Esophagus muscularis mucosa (tissue), 4 donors: ENCODE measurements around the gene WAC. TPM values are rescaled to one million over a fixed set of nuclear protein-coding genes. Genes with fewer than 3 reads are reported as not detected.
A peak's percentile ranks its signal among the peaks of the same experiment; 100 is the strongest.
"Not testable (repeated sequence)": the region's sequence is repeated elsewhere in the genome, so short reads cannot be mapped to it uniquely, and the experiment has no call there.

ENCODE experiments used
- DNase-seq: peaks from one replicate; pipeline ENCODE4 v3.0.0-alpha.2; 2017; ENCODE audit errors: extremely low spot score
- H3K27ac ChIP-seq, 4 donors: fragments of 200-600 bp; sonication (generic); replicated peaks in 1 of 4; 1 replicate in 3 of 4; 2 replicates in 1 of 4; pipeline ENCODE4 v1.5.1; 2016 to 2019; ENCODE audit warnings: mild to moderate bottlenecking in 1 of 4
- H3K27me3 ChIP-seq, 4 donors: fragments of 200-600 bp; sonication (generic); one replicate each; pipeline versions ENCODE4 v1.5.1 to v1.6.0; 2016 to 2019
- H3K36me3 ChIP-seq, 4 donors: fragments of 200-600 bp; sonication (generic); one replicate each; pipeline ENCODE4 v1.5.1; 2016 to 2019
- H3K4me1 ChIP-seq, 4 donors: fragments of 200-600 bp; sonication (generic); one replicate each; pipeline ENCODE4 v1.5.1; 2016 to 2019
- H3K4me3 ChIP-seq, 4 donors: fragments of 200-600 bp; sonication (generic); 1 replicate in 2 of 4; 2 replicates in 2 of 4; pipeline ENCODE4 v1.5.1; 2016 to 2019; ENCODE audit warnings: mild to moderate bottlenecking in 4 of 4, moderate library complexity in 1 of 4
- H3K9me3 ChIP-seq, 4 donors: fragments of 200-600 bp; sonication (generic); 1 replicate in 3 of 4; 2 replicates in 1 of 4; pipeline ENCODE4 v1.5.1; 2016 to 2019
- EP300 ChIP-seq: sonication (generic); formaldehyde crosslinking; IDR thresholded peaks from one replicate; pipeline ENCODE4 v1.6.1; 2017; ENCODE audit warnings: antibody characterized with exemption
- POLR2A ChIP-seq: fragments of 450-650 bp; IDR thresholded peaks from one replicate; pipeline ENCODE4 v1.6.1; 2017; ENCODE audit warnings: antibody characterized with exemption, moderate library complexity, mild to moderate bottlenecking, low read depth
- POLR2AphosphoS5 ChIP-seq, 2 donors: sonication (generic); formaldehyde crosslinking; IDR thresholded peaks; one replicate each; pipeline ENCODE4 v1.6.1; 2017; ENCODE audit warnings: antibody characterized with exemption in 2 of 2
- WGBS: methylation state at CpG from one replicate; pipeline ENCODE4 v1.1.5; 2018; 5-methylcytosine and 5-hydroxymethylcytosine counted together
- intact Hi-C: fragments of 100-400 bp; cut with DNase I; formaldehyde crosslinking; loops from one replicate; pipeline ENCODE4 v1.15.1; 2023
- total RNA-seq, 4 donors: library from RNA; depleted of rRNA; stranded (reverse); fragments of >200 nt; gene quantifications; one replicate each; pipeline versions ENCODE4 v1.1.0 to v1.2.1, GENCODE V29; 2016
- TF ChIP-seq, protein P1 (sequence below), 3 experiments: fragments of 200-600 bp in 2 of 3; fragments of 450-650 bp in 1 of 3; sonication (generic) in 2 of 3; IDR thresholded peaks; one replicate each; pipeline ENCODE4 v1.5.1; 2017 to 2019; ENCODE audit warnings: antibody characterized with exemption in 3 of 3, mild to moderate bottlenecking in 2 of 3, moderate library complexity in 1 of 3

Gene WAC, protein sequence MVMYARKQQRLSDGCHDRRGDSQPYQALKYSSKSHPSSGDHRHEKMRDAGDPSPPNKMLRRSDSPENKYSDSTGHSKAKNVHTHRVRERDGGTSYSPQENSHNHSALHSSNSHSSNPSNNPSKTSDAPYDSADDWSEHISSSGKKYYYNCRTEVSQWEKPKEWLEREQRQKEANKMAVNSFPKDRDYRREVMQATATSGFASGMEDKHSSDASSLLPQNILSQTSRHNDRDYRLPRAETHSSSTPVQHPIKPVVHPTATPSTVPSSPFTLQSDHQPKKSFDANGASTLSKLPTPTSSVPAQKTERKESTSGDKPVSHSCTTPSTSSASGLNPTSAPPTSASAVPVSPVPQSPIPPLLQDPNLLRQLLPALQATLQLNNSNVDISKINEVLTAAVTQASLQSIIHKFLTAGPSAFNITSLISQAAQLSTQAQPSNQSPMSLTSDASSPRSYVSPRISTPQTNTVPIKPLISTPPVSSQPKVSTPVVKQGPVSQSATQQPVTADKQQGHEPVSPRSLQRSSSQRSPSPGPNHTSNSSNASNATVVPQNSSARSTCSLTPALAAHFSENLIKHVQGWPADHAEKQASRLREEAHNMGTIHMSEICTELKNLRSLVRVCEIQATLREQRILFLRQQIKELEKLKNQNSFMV
- total RNA-seq = 100 to 1,000 TPM; 115 to 157 (median 135) TPM

DNA sequence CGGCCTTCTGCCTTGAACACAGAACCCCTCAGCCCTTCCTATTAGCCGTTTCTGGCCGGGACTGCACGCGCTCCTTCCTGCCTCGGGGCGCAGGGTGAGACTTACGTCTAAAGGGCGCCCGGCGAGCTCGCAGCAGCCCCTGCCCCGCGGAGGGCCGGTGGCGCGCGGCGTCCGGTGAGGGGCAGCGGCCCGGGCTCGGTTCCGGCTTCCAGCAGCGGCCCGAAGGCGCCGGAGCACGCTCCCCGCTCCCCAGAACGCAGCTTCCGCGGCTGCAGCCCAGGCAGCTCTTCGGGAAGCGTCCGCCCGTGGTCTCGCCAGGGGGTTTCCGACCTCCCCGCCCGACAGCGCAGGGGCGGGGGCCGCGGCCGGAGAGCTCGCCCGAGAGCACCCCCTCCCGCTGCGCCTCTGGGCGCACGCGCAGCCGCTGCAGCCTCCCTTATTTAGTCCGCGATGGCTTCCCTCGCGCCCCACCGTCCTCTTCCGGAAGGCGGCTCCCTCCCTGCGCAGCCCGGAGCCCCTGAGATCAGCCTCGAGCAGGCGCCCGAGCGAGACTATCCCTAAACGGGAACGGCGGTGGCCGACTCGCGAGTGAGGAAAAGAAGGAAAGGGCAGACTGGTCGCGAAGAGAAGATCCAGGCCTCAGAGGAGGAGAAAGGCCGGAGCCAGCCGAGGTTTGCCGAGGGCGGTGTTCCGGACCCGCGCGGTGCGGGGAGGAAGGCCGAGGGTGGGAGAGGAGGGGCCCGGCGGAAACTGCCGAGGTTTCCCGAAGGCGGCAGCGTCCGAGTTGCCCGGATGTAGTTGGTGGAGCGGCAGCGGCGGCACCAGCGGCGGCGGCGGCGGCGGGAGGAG lies at the start of gene WAC:
Gene WAC (plus strand): TSS at position 782 of the 849 bp plus-strand sequence. CDS start 462 bp downstream, outside the sequence.
- peaks cover 27 to 61% (median 49%) of the 10 kb centered on the region in 4 donors for H3K4me1 ChIP-seq
- H3K27ac ChIP-seq = peak within 1 kb of the TSS; percentile 94 to 99 (median 97)
- H3K27me3 ChIP-seq = no peaks in the 10 kb centered on the region
- no peaks in the 10 kb centered on the region for H3K9me3 ChIP-seq
- peak; percentile 98 for DNase-seq
- H3K4me3 ChIP-seq = peak within 1 kb of the TSS; percentile 77 to 99 (median 96)
- TF ChIP-seq POLR2AphosphoS5 (IDR thresholded peaks at IDR 0.05) (peak; percentile 86 to 87), POLR2A (no peak), EP300 (no peak)
- TF ChIP-seq, protein P1, sequence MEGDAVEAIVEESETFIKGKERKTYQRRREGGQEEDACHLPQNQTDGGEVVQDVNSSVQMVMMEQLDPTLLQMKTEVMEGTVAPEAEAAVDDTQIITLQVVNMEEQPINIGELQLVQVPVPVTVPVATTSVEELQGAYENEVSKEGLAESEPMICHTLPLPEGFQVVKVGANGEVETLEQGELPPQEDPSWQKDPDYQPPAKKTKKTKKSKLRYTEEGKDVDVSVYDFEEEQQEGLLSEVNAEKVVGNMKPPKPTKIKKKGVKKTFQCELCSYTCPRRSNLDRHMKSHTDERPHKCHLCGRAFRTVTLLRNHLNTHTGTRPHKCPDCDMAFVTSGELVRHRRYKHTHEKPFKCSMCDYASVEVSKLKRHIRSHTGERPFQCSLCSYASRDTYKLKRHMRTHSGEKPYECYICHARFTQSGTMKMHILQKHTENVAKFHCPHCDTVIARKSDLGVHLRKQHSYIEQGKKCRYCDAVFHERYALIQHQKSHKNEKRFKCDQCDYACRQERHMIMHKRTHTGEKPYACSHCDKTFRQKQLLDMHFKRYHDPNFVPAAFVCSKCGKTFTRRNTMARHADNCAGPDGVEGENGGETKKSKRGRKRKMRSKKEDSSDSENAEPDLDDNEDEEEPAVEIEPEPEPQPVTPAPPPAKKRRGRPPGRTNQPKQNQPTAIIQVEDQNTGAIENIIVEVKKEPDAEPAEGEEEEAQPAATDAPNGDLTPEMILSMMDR (IDR thresholded peaks at IDR 0.05) = peak in 2 of 3 experiments; percentile 7 to 18
- intact Hi-C loops = no loop called here
- H3K36me3 ChIP-seq = peaks cover 11 to 31% (median 25%) of the 10 kb centered on the region in 4 donors
- under 1% methylated on average over 38 of the region's 102 CpGs for WGBS

DNA sequence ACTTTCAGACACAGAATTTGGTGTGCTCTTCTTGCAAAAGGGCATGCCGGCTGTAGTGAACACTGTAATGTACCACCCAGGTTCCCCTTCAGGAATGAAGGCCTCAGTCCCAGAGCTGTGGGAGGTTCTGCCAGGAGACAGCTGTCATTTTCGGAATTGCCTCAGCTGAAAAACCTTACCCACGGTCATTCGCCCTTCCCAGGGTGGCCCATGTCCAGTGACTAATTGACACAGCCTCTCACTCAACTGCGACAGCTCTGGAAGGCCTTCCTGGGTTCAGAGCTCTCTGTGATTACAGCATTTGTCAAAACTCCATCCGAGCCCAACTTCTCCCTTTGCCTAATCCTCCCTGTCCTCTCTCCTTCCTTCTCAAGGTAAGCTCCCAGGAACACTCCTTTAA lies 43.7 kb upstream of the WAC start:
- Histone ChIP-seq H3K27me3 (no peaks in the 10 kb centered on the region), H3K4me3 (no peak overlapping the region), H3K36me3 (no peaks in the 10 kb centered on the region), H3K4me1 (no peaks in the 10 kb centered on the region), H3K27ac (no peak overlapping the region), H3K9me3 (no peaks in the 10 kb centered on the region)
- no peak for DNase-seq
- no peak for TF ChIP-seq EP300
- no peak for TF ChIP-seq POLR2AphosphoS5 (IDR thresholded peaks at IDR 0.05)
- TF ChIP-seq POLR2A = no peak
- TF ChIP-seq, protein P1 (IDR thresholded peaks at IDR 0.05) = no peak
- intact Hi-C loops = no loop called here
- 85% methylated on average over 4 of the region's 6 CpGs for WGBS

DNA sequence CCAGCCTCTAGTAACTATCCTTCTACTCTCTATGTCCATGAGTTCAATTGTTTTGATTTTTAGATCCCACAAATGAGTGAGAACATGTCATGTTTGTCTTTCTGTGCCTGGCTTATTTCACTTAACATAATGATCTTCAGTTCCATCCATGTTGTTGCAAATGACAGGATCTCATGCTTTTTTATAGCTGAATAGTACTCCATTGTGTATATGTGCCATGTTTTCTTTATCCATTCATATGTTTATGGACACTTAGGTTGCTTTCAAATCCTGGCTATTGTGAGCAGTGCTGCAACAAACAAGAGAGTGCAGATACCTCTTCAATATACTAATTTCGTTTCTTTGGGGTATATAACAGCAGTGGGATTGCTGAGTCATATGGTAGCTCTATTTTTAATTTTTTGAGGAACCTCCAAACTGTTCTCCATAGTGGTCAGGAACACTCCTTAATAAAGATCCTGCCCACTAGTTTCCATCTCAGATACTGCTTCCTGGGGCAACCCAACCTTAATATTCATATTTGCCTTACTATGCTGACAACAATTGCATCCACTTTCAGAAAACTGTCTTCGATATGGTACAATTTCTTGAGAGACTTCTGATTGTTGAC lies 42.6 kb upstream of the WAC start:
- H3K27ac ChIP-seq, H3K9me3 ChIP-seq, H3K27me3 ChIP-seq, DNase-seq, H3K4me1 ChIP-seq, H3K4me3 ChIP-seq, H3K36me3 ChIP-seq, intact Hi-C loops: not testable (repeated sequence)
- 72% methylated on average over 2 of the region's 2 CpGs for WGBS

DNA sequence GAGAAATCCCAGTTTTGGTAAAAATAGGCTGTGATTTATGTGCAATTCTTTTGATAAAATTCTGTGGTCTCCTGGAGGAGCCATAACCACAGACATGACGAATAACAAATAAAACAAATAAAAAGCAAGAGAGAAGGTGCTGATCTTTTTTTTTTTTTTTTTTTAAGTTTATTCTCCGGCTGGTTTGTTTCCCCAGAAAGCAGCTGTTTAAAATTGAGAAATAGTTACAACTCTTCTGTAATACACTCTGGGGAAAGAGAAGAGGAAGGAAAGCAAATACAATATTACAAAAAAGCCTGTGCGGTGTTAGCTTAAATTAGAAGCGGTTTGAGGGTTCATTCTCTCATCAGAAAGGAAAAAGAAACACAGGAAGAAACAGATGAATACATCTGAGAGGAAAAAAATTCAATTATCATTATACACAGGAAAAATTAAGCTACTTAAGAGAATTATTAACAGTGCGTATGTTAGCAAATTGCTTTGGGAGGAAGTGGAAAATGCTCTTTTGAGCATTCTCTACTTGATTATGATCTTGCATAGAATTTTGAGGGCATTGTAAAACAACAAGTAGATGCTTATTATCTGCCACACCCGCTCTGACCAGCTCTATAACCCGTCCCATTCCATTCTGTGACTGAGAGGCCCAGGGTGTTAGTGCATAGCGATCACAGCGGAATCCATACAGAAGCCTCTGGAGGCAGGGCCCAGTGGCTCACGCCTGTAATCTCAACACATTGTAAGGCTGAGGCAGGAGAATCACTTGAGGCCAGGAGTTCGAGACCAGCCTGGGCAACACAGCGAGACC lies 40.6 kb upstream of the WAC start:
- intact Hi-C loops = no loop called here
- no peak for DNase-seq
- no peaks in the 10 kb centered on the region for H3K36me3 ChIP-seq
- H3K4me1 ChIP-seq = peaks cover 0 to 6% (median 0%) of the 10 kb centered on the region in 4 donors
- no peak overlapping the region for H3K27ac ChIP-seq
- 69% methylated on average over 11 of the region's 12 CpGs for WGBS
- H3K4me3 ChIP-seq = no peak overlapping the region
- no peaks in the 10 kb centered on the region for H3K9me3 ChIP-seq
- H3K27me3 ChIP-seq = no peaks in the 10 kb centered on the region
- TF ChIP-seq POLR2A = no peak
- TF ChIP-seq, protein P1 (IDR thresholded peaks at IDR 0.05) = no peak
